H1 (cell line): Measurements from ENCODE around the gene ZNF746.

Experiments
- ATF2 ChIP-seq: IDR thresholded peaks from 2 replicates; pipeline ENCODE4 v1.6.1; 2012; ENCODE audit warnings: low read length, inconsistent platforms
- CHD1 ChIP-seq: IDR thresholded peaks from 2 replicates; pipeline ENCODE4 v1.6.1; 2012; ENCODE audit warnings: low read depth, low read length, improper control_type of control experiment
- CREB1 ChIP-seq: IDR thresholded peaks from 2 replicates; pipeline ENCODE4 v1.6.1; 2012; ENCODE audit warnings: inconsistent platforms
- CTCF ChIP-seq, 3 experiments: IDR thresholded peaks; 1 replicate in 2 of 3; 2 replicates in 1 of 3; pipeline versions ENCODE4 v1.5.1 to v1.6.1; 2011; ENCODE audit warnings: low read length in 3 of 3, mild to moderate bottlenecking in 3 of 3, inconsistent platforms in 2 of 3, low read depth in 1 of 3, moderate library complexity in 1 of 3; ENCODE audit not compliant: insufficient read depth in 1 of 3; ENCODE audit errors: control extremely low read depth in 1 of 3
- EZH2 ChIP-seq: fragments of 200-600 bp; sonication (generic); IDR thresholded peaks from 2 replicates; pipeline ENCODE4 v1.7.1; 2012; ENCODE audit warnings: low read depth, mild to moderate bottlenecking, moderate library complexity, low read length, inconsistent platforms; ENCODE audit not compliant: severe bottlenecking
- TAF1 ChIP-seq: IDR thresholded peaks from 2 replicates; pipeline ENCODE4 v1.6.1; 2011; ENCODE audit warnings: mild to moderate bottlenecking, low read depth, low read length
- TAF7 ChIP-seq: optimal IDR thresholded peaks from 2 replicates; pipeline ENCODE3; 2011; ENCODE audit warnings: low read depth, mild to moderate bottlenecking, inconsistent platforms, low read length, moderate library complexity, borderline replicate concordance
- USF2 ChIP-seq: IDR thresholded peaks from 2 replicates; pipeline ENCODE4 v1.6.1; 2011; ENCODE audit warnings: low read length, improper control_type of control experiment

GRCh38 chr7:149544028-149544427 is 46.4 kb upstream of the ZNF746 start:
- TF ChIP-seq TAF1 (no peak), CTCF (IDR thresholded peaks at IDR 0.05; ENCODE audit: control extremely low read depth in 1 of 3, insufficient read depth in 1 of 3, low read depth in 1 of 3, low read length in 3 of 3) (no peak), TAF7 (no peak), ATF2 (no peak), CHD1 (no peak), CREB1 (no peak), EZH2 (no peak), USF2 (no peak)
